HFFc6 (cell line): ENCODE data around the gene NPR2. TPM values are rescaled to one million over a fixed set of nuclear protein-coding genes. Genes with fewer than 3 reads are reported as not detected.

ENCODE experiments used
- DNase-seq: peaks from one replicate; pipeline ENCODE4 v3.0.0-alpha.2; 2018
- H3K27ac Mint-ChIP-seq: 2 replicates; pipeline ENCODE4 v1.8.0; 2020; ENCODE audit warnings: mild to moderate bottlenecking, mixed read lengths
- H3K27me3 Mint-ChIP-seq: 2 replicates; pipeline ENCODE4 v1.8.0; 2021; ENCODE audit warnings: mild to moderate bottlenecking, moderate library complexity, mixed read lengths; ENCODE audit not compliant: insufficient read depth
- H3K36me3 Mint-ChIP-seq: 2 replicates; pipeline ENCODE4 v1.8.0; 2021; ENCODE audit warnings: low read depth, mixed read lengths
- H3K4me1 Mint-ChIP-seq: 2 replicates; pipeline ENCODE4 v1.8.0; 2020; ENCODE audit warnings: low read depth, mixed read lengths
- H3K4me3 Mint-ChIP-seq: 2 replicates; pipeline ENCODE4 v1.8.0; 2020; ENCODE audit warnings: mild to moderate bottlenecking, moderate library complexity, mixed read lengths
- H3K9me3 Mint-ChIP-seq: 2 replicates; pipeline ENCODE4 v1.8.0; 2020; ENCODE audit warnings: mild to moderate bottlenecking, mixed read lengths
- CTCF ChIP-seq: fragments of 200-600 bp; sonication (generic); IDR thresholded peaks from 2 replicates; pipeline ENCODE4 v1.5.0; 2021; ENCODE audit warnings: antibody characterized with exemption, mild to moderate bottlenecking
- total RNA-seq, 6 experiments: library from RNA; stranded (reverse); fragmentation: NEBNext Ultra II Directional; extraction: Animal tissue kit (Norgen Biotek cat#: 25700); gene quantifications; 2 replicates in 1 of 6; 3 replicates in 5 of 6; pipeline ENCODE4 v1.2.3, GENCODE V29; 2021

Gene NPR2
- total RNA-seq, 6 experiments from 2014 or later = 38.3 to 48.5 (median 41.7) TPM

GRCh38 chr9:35800530-35800929, 9.1 kb downstream of the NPR2 start:
- Mint-ChIP-seq H3K27me3 (no peaks in the 10 kb centered on the region; the same call in 1 of the 2 replicates), H3K36me3 (peaks cover 26% of the 10 kb centered on the region), H3K4me1 (peaks cover 36% of the 10 kb centered on the region), H3K4me3 (no peak overlapping the region), H3K9me3 (no peaks in the 10 kb centered on the region), H3K27ac (no peak overlapping the region)
- no peak for DNase-seq
- TF ChIP-seq CTCF = no peak

GRCh38 chr9:35801328-35802128, 10.1 kb downstream of the NPR2 start:
- TF ChIP-seq CTCF = no peak
- H3K9me3 Mint-ChIP-seq = no peaks in the 10 kb centered on the region
- H3K27ac Mint-ChIP-seq = no peak overlapping the region
- peaks cover 26% of the 10 kb centered on the region for H3K36me3 Mint-ChIP-seq
- no peak overlapping the region for H3K4me3 Mint-ChIP-seq
- DNase-seq = no peak
- no peaks in the 10 kb centered on the region; the same call in 1 of the 2 replicates for H3K27me3 Mint-ChIP-seq
- peaks cover 26% of the 10 kb centered on the region for H3K4me1 Mint-ChIP-seq

- no peak for DNase-seq
- H3K36me3 Mint-ChIP-seq = peaks cover 20% of the 10 kb centered on the region
- H3K4me1 Mint-ChIP-seq = peaks cover 5% of the 10 kb centered on the region
- H3K4me3 Mint-ChIP-seq = no peak overlapping the region
- H3K27me3 Mint-ChIP-seq = no peaks in the 10 kb centered on the region; the same call in 1 of the 2 replicates
- no peak overlapping the region for H3K27ac Mint-ChIP-seq
- no peaks in the 10 kb centered on the region for H3K9me3 Mint-ChIP-seq
- no peak for TF ChIP-seq CTCF
These were observed 14.7 kb downstream of the NPR2 start for GRCh38 chr9:35806101-35806500.

GRCh38 chr9:35808433-35808832, 17.0 kb downstream of the NPR2 start:
- Mint-ChIP-seq H3K4me3 (no peak overlapping the region), H3K27me3 (peaks cover 3% of the 10 kb centered on the region), H3K4me1 (peaks cover 28% of the 10 kb centered on the region), H3K9me3 (no peaks in the 10 kb centered on the region), H3K27ac (no peak overlapping the region), H3K36me3 (peaks cover 12% of the 10 kb centered on the region; the same call in 1 of the 2 replicates)
- no peak for TF ChIP-seq CTCF
- DNase-seq = no peak

GRCh38 chr9:35810122-35810521, 18.7 kb downstream of the NPR2 start:
- Mint-ChIP-seq H3K36me3 (peaks cover 10% of the 10 kb centered on the region; the same call in 1 of the 2 replicates), H3K9me3 (no peaks in the 10 kb centered on the region), H3K27me3 (peaks cover 3% of the 10 kb centered on the region; the same call in 1 of the 2 replicates), H3K27ac (no peak overlapping the region), H3K4me3 (no peak overlapping the region), H3K4me1 (peaks cover 38% of the 10 kb centered on the region)
- TF ChIP-seq CTCF = no peak
- DNase-seq = no peak
